ENCODE measurements around the gene USP53.
"Not testable (repeated sequence)": the region's sequence is repeated elsewhere in the genome, so short reads cannot be mapped to it uniquely, and the experiment has no call there.

Gene USP53

DNA sequence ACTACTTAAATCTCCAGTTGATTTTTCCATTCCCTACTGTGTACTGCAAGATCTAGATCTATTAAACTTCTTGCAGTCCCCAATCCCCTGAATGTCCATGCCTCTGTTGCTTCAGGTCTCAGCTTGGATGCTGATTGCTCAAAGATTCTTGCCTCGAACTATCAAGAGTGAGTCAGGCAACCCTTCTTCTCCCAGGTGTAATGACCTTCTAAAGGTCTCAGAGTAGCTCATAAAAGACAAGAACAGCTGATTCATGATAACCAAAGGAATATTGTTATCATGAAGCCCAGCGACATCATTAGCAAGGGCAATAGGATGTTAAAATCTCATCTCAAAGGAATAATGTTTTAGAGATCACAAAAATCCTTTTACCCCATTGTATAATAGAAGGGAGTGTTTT lies 116.2 kb downstream of the USP53 start:
- no peak for DNase-seq

DNA sequence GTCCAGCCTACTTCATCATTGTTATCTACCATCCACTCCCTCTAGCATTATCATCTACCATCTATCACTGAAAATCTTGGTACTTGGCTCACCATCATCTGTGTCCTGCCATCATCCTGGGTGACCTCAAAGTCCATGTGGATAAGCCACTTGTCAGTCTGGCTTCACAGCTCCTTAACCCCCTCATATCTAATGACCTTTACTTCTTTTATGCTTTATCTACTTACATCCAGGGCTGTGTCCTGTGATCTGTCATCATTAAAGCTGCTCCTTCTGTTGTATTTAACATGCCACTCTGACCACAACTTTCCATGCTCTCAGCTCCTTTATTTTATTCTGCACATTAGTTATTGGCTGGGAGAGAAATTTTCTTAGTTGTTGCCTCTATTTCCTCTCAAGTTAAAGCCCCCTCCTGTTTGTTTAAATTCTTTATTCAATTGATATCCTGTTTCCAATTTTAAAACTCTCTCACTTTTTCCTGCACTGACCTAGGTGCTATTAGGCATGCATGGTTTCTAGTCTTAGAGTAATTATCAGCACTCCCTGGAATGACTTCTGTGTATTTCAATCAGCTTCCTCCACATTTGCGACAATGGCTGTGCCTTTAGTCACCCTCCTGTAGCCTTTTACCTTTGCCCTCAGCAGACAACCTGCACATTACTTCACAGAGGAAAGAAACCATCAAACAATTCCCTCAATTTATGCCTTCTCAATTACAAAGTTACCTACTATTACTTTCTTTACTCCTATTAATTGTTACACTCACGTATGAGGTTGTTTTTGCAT lies 117.5 kb downstream of the USP53 start:
- DNase-seq, result no peak

DNA sequence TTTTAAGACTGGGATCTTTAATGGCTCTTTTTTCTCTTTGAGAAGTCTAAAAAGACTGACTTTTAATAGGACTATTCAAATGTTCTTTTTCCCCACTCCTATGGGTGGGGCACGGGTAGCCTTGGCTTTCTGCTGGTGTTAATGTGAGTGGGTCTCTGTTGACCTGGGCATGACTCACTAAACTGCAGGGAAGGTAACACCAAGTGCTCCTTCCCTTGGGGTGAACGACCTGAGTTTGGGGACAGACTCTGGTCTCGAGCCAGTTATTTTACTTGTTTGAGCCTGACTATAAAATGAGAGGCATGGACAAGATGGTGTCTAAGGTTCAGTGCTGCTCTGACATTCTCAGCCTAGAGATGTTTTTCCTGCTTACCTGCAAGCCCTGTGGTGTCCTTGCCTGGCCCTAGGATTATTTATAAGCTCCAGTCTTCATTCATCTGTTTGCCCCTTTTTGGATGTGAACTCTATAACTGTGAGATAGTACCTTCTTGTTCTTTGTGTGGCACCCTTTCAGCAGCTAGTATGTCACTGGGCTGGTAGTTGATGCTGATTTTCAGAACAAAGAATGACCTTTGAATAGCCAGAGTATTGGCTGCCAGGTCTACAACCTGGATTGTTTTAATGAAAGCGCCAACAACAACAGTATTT lies 123.9 kb downstream of the USP53 start:
- not testable (repeated sequence) for DNase-seq

DNA sequence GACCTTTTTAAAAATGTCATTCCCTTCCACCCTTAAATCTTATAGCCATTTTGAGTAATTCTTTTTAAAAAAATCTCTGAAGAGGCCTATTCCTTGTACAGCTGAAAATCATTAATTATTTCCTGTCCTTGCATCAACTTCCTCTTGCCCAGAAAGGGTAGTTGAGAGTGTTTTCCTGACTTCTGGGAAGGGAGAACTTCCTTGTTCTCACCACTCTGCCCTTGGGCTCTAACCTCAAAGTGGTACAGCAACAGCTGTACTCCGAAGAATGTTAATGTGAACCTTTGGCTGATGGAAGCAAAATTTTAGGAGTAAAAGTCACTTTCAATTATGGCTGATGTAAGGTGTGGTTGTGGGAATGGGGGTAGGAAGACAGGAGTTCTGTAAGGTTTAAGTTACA lies 124.5 kb downstream of the USP53 start:
- peak in 1 of 2 donors; percentile 2 for DNase-seq

DNA sequence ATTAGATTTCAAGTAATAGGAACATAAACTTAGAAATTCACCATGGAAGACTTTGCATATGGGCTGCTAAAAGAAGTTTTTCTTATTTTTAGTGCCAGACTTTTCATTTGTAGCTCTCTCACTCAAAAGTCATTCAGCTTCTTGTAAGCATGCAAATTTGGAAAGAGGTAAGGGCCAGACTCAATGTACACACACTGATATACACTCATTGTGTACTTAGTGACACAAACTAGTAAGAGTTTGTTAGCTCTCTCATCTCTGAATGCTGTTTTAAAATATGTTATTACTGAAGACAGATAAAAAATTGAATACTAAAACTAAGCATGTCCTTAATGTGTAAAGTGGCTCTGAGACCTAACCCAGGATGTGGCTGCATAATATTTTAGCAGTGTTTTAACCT lies 127.4 kb downstream of the USP53 start:
- not testable (repeated sequence) for DNase-seq

DNA sequence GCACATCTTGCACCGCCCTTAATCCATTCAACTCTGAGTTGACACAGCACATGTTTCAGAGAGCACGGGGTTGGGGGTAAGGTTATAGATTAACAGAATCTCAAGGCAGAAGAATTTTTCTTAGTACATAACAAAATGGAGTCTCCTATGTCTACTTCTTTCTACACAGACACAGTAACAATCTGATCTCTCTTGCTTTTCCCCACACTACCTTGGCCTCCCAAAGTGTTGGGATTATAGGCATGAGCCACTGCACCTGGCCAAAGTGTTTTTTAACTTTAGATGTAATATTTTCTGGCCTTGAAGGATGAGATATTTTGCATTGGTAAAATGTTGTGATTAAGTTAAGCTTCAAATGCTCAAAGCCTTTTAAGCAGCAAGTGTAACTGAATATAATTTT lies 130.8 kb downstream of the USP53 start:
- DNase-seq, result not testable (repeated sequence)
